CD4-positive, alpha-beta memory T cell (primary cell): Measurements from ENCODE around the gene RBM38. TPM values are rescaled to one million over a fixed set of nuclear protein-coding genes. Genes with fewer than 3 reads are reported as not detected.

Experiments
- CTCF ChIA-PET: fragments of 350-600 bp; sonication (Branson Sonifier 250); formaldehyde crosslinking; loops from one replicate; lab custom pipeline; 2021; ENCODE audit warnings: inconsistent platforms; ENCODE audit not compliant: partially characterized antibody; lab: Charles Lee
- POLR2A ChIA-PET: fragments of 350-600 bp; sonication (Branson Sonifier 250); formaldehyde crosslinking; loops from one replicate; lab custom pipeline; 2021; ENCODE audit not compliant: partially characterized antibody; lab: Charles Lee
- DNase-seq, 5 donors: peaks; one replicate each; pipeline versions ENCODE4 v3.0.0 to v3.0.0-alpha.2; 2020 to 2022; ENCODE audit warnings: mixed read lengths in 1 of 5
- H3K27ac ChIP-seq: one replicate; pipeline ENCODE4 v1.7.0; 2013; ENCODE audit warnings: low read depth, low read length
- H3K27me3 ChIP-seq: 2 replicates; pipeline ENCODE4 v1.7.0; 2013; ENCODE audit warnings: mild to moderate bottlenecking, low read length, moderate library complexity; ENCODE audit not compliant: insufficient read depth
- H3K36me3 ChIP-seq: 2 replicates; pipeline ENCODE4 v1.7.0; 2013; ENCODE audit warnings: mild to moderate bottlenecking, low read length, moderate library complexity; ENCODE audit not compliant: insufficient read depth
- H3K4me1 ChIP-seq: 2 replicates; pipeline ENCODE4 v1.7.0; 2013; ENCODE audit warnings: mild to moderate bottlenecking, low read length, moderate library complexity; ENCODE audit not compliant: insufficient read depth
- H3K4me3 ChIP-seq, 2 donors: one replicate each; pipeline ENCODE4 v1.7.0; 2013; ENCODE audit warnings: low read length in 2 of 2, mild to moderate bottlenecking in 1 of 2
- H3K9me3 ChIP-seq, 2 donors: one replicate each; pipeline ENCODE4 v1.7.0; 2013; ENCODE audit warnings: low read length in 2 of 2, control low read depth in 1 of 2; ENCODE audit not compliant: control insufficient read depth in 1 of 2
- H3K27ac Mint-ChIP-seq, 7 donors: one replicate each; pipeline ENCODE4 v1.8.0; 2020 to 2021; ENCODE audit warnings: mixed read lengths in 7 of 7, mild to moderate bottlenecking in 6 of 7, inconsistent platforms in 3 of 7, moderate library complexity in 3 of 7
- H3K27me3 Mint-ChIP-seq, 2 donors: one replicate each; pipeline ENCODE4 v1.8.0; 2020 to 2021; ENCODE audit warnings: mixed read lengths in 2 of 2
- H3K36me3 Mint-ChIP-seq, 2 donors: one replicate each; pipeline ENCODE4 v1.8.0; 2020 to 2021; ENCODE audit warnings: mixed read lengths in 2 of 2, inconsistent platforms in 1 of 2, mild to moderate bottlenecking in 1 of 2
- H3K4me1 Mint-ChIP-seq, 4 donors: one replicate each; pipeline ENCODE4 v1.8.0; 2020 to 2021; ENCODE audit warnings: mixed read lengths in 4 of 4, mild to moderate bottlenecking in 1 of 4
- H3K4me3 Mint-ChIP-seq, 8 donors: one replicate each; pipeline ENCODE4 v1.8.0; 2020 to 2021; ENCODE audit warnings: mixed read lengths in 8 of 8, mild to moderate bottlenecking in 7 of 8, moderate library complexity in 6 of 8, inconsistent platforms in 3 of 8
- H3K9me3 Mint-ChIP-seq, 8 donors: one replicate each; pipeline ENCODE4 v1.8.0; 2020 to 2021; ENCODE audit warnings: mixed read lengths in 8 of 8, mild to moderate bottlenecking in 5 of 8, inconsistent platforms in 3 of 8, moderate library complexity in 1 of 8
- intact Hi-C: fragments of 100-400 bp; cut with micrococcal nuclease; formaldehyde crosslinking; loops from one replicate; pipeline ENCODE4 v1.15.1; 2023
- polyA plus RNA-seq, 2 donors: library from polyadenylated mRNA; unstranded; fragments of 300-500 nt; fragmentation: Illumina TruSeq; gene quantifications; one replicate each; pipeline ENCODE4 v1.2.3, GENCODE V29; 2021
- total RNA-seq, 2 experiments: library from RNA; stranded (reverse); gene quantifications; one replicate each; pipeline ENCODE4 v1.2.3, GENCODE V29; 2021

RBM38 gene
- total and polyA plus RNA-seq, 4 experiments from 2014 or later: 33.1 to 97.8 (median 77.8) TPM

DNA sequence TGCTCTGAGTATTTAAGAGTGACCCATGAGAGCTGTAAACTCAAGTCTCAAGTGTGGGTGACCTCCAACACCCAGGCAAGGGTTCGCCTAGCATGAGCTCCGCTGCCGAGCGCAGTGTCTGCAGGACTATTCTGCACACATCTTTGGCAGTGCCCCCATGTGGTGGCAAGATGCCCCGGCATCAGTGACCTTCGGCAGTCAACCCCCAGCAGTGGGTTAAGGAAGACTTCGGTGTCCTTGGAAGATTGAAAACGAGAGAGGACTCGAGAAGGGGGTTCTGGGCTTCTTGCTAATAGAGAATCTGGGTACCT is 43.1 kb downstream of the RBM38 start:
- H3K4me1 Mint-ChIP-seq: peaks cover 39 to 70% (median 62%) of the 10 kb centered on the region in 4 donors
- no peaks in the 10 kb centered on the region for H3K9me3 Mint-ChIP-seq
- Histone ChIP-seq H3K36me3 (no peaks in the 10 kb centered on the region), H3K9me3 (no peaks in the 10 kb centered on the region), H3K27ac (no peak overlapping the region), H3K27me3 (no peaks in the 10 kb centered on the region), H3K4me1 (peaks cover 64% of the 10 kb centered on the region), H3K4me3 (no peak overlapping the region)
- peak overlapping the region in 5 of 8 donors; percentile 33 to 89 (median 75) for H3K4me3 Mint-ChIP-seq
- ChIA-PET CTCF (interaction anchor here (1.3 to 8.4 kb wide), 9 partner anchors 8 to 87 kb away, joined by 3 to 92 read pairs (median 8); partner anchors contain the start of gene RBM38), POLR2A (interaction anchor here (1.1 to 7.0 kb wide), 5 partner anchors 25 to 49 kb away, joined by 3 to 117 read pairs (median 3); partner anchors contain the start of gene RBM38)
- no peaks in the 10 kb centered on the region for H3K27me3 Mint-ChIP-seq
- H3K36me3 Mint-ChIP-seq: no peaks in the 10 kb centered on the region
- peak overlapping the region; percentile 22 to 95 (median 65) for H3K27ac Mint-ChIP-seq
- no peak for DNase-seq
- intact Hi-C loops: no loop called here

DNA sequence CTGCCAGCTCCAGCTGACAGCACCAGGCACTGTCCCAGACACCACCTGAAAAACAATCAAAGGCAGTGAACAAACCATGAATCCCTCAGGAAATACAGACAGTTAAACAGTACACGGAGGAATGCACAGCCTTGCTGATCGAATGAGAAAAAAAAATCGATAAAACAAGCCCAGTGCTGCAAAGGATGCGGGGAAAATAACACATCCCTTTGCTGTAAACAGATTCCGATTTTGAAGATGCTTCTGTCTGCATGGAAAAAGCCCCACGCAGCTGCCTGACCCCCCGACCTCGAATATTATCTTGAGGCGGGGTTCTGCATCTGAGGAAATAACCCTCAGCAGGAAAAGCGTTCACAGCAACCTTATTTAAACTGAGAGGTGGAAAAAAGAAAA is 43.9 kb downstream of the RBM38 start:
- peaks cover 32 to 65% (median 58%) of the 10 kb centered on the region in 4 donors for H3K4me1 Mint-ChIP-seq
- H3K27me3 Mint-ChIP-seq: no peaks in the 10 kb centered on the region
- peak overlapping the region; percentile 22 to 79 (median 62) for H3K27ac Mint-ChIP-seq
- H3K9me3 Mint-ChIP-seq: no peaks in the 10 kb centered on the region
- CTCF ChIA-PET: interaction anchor here (0.7 to 8.4 kb wide), 15 partner anchors 9 to 89 kb away, joined by 3 to 92 read pairs (median 6); partner anchors contain the start of gene RBM38
- intact Hi-C loops: loop anchor here (1.0 kb wide), 1 partner anchor 53 kb away; no protein-coding TSS in a partner anchor
- Histone ChIP-seq H3K27ac (no peak overlapping the region), H3K4me3 (no peak overlapping the region), H3K36me3 (no peaks in the 10 kb centered on the region), H3K4me1 (peaks cover 57% of the 10 kb centered on the region), H3K9me3 (no peaks in the 10 kb centered on the region), H3K27me3 (no peaks in the 10 kb centered on the region)
- POLR2A ChIA-PET: interaction anchor here (0.7 to 7.0 kb wide), 6 partner anchors 27 to 52 kb away, joined by 3 to 117 read pairs (median 4); partner anchors contain the start of gene RBM38
- peak overlapping the region in 7 of 8 donors; percentile 36 to 83 (median 61) for H3K4me3 Mint-ChIP-seq
- no peaks in the 10 kb centered on the region for H3K36me3 Mint-ChIP-seq
- no peak for DNase-seq

DNA sequence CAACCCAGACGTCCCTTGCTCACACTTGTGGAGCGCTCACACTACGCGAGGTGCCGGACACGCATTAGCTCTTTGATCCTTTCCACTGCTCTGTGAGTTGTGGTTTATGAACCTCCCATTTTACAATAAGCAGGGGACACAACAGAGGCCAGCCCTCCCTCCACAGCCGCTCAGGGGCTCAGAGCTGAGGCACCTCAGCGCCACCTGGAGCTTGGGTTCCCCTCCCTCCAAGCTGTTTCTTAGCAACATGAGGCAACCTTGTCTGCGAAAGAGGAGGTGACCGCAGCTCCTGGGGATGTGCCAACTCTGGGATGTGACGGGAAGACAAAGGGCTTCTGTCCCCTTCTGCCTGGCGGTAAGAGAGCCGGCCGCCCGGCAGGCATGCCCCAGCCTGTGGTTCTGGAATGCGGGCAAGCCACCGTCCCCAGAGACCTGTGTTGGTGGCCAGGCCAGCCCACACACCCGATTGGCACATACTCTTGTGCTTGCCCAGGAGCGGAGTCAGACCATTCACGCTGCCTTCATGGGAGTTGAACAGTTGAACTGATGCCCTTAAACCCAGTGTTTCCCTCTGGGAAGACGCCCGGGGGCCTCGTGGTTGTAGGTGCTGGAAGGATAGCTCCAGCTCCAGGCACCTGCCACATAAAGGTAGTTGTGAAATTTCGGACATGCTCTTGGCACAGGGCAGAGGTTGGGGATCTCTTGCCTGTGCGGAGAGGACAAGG is 44.5 kb downstream of the RBM38 start:
- Histone ChIP-seq H3K27me3 (no peaks in the 10 kb centered on the region), H3K4me3 (no peak overlapping the region), H3K9me3 (no peaks in the 10 kb centered on the region), H3K36me3 (no peaks in the 10 kb centered on the region), H3K4me1 (peaks cover 59% of the 10 kb centered on the region), H3K27ac (no peak overlapping the region)
- POLR2A ChIA-PET: interaction anchor here (0.7 to 7.0 kb wide), 6 partner anchors 28 to 52 kb away, joined by 3 to 117 read pairs (median 4); partner anchors contain the start of gene RBM38
- intact Hi-C loops: loop anchor here (1.0 kb wide), 1 partner anchor 53 kb away; no protein-coding TSS in a partner anchor
- H3K4me3 Mint-ChIP-seq: peak overlapping the region in 7 of 8 donors; percentile 36 to 83 (median 61)
- peak in 4 of 5 donors; percentile 29 to 39 (median 32) for DNase-seq
- H3K4me1 Mint-ChIP-seq: peaks cover 34 to 68% (median 60%) of the 10 kb centered on the region in 4 donors
- H3K36me3 Mint-ChIP-seq: no peaks in the 10 kb centered on the region
- no peaks in the 10 kb centered on the region for H3K9me3 Mint-ChIP-seq
- no peaks in the 10 kb centered on the region for H3K27me3 Mint-ChIP-seq
- CTCF ChIA-PET: interaction anchor here (0.7 to 8.4 kb wide), 15 partner anchors 9 to 90 kb away, joined by 3 to 92 read pairs (median 6); partner anchors contain the start of gene RBM38
- H3K27ac Mint-ChIP-seq: peak overlapping the region; percentile 35 to 86 (median 76)

DNA sequence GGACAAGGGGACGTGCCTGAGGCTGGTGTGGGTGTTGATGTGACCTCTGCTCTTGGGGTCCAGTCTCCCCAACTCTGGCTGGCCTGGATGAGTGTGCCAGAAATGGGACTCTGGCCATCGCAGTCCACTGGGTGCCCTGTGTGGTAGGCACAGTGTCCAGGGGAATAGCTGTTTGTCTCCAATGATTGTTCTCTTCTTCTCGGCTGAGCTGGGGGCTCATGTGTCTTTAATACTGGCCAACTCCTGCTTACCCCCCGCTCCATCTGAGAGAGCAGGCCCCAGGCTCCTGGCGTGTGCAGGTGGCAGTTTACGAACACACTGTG is 45.0 kb downstream of the RBM38 start:
- Histone ChIP-seq H3K9me3 (no peaks in the 10 kb centered on the region), H3K4me3 (no peak overlapping the region), H3K27ac (no peak overlapping the region), H3K4me1 (peaks cover 54% of the 10 kb centered on the region), H3K36me3 (no peaks in the 10 kb centered on the region), H3K27me3 (no peaks in the 10 kb centered on the region)
- H3K4me1 Mint-ChIP-seq: peaks cover 34 to 63% (median 57%) of the 10 kb centered on the region in 4 donors
- H3K9me3 Mint-ChIP-seq: no peaks in the 10 kb centered on the region
- intact Hi-C loops: no loop called here
- DNase-seq: no peak
- H3K27ac Mint-ChIP-seq: peak overlapping the region in 4 of 7 donors; percentile 40 to 86 (median 64)
- no peaks in the 10 kb centered on the region for H3K27me3 Mint-ChIP-seq
- peak overlapping the region in 2 of 8 donors; percentile 15 to 67 for H3K4me3 Mint-ChIP-seq
- ChIA-PET CTCF (interaction anchor here (1.1 to 8.4 kb wide), 7 partner anchors 10 to 56 kb away, joined by 4 to 92 read pairs (median 16); partner anchors contain the start of gene RBM38), POLR2A (interaction anchor here (1.4 to 7.0 kb wide), 3 partner anchors 28 to 44 kb away, joined by 3 to 117 read pairs (median 107); partner anchors contain the start of gene RBM38)
- no peaks in the 10 kb centered on the region for H3K36me3 Mint-ChIP-seq

DNA sequence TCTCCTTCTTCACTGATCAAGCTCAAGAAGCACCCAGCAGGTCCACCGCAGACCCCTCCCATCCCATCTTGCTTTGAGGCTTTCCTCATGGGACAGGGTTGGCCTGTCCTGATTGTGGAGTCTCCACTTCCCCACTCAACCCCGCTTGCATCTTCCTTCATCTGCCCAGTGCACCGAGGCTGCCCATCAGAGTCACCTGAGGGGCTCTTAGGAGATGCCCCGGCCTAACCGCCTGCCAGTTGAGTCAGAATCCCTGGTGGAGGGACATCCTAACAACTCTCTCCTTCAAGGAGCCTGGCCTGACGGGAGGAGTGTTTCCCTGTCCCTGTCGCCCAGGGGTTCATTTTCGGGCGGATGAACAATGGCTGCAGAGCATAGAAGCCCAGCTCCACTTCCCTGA is 46.1 kb downstream of the RBM38 start:
- ChIA-PET POLR2A (interaction anchor here (7.0 kb wide), 1 partner anchor 45 kb away, joined by 117 read pairs; the partner anchor contains the start of gene RBM38), CTCF (interaction anchor here (5.3 to 8.4 kb wide), 3 partner anchors 39 to 57 kb away, joined by 43 to 92 read pairs (median 44); partner anchors contain the start of gene RBM38)
- Mint-ChIP-seq H3K36me3 (no peaks in the 10 kb centered on the region), H3K4me3 (no peak overlapping the region), H3K4me1 (peaks cover 30 to 52% (median 48%) of the 10 kb centered on the region in 4 donors), H3K27ac (no peak overlapping the region), H3K9me3 (no peaks in the 10 kb centered on the region), H3K27me3 (no peaks in the 10 kb centered on the region)
- Histone ChIP-seq H3K27ac (no peak overlapping the region), H3K4me3 (no peak overlapping the region), H3K27me3 (no peaks in the 10 kb centered on the region), H3K9me3 (no peaks in the 10 kb centered on the region), H3K36me3 (no peaks in the 10 kb centered on the region), H3K4me1 (peaks cover 43% of the 10 kb centered on the region)
- intact Hi-C loops: no loop called here
- no peak for DNase-seq

DNA sequence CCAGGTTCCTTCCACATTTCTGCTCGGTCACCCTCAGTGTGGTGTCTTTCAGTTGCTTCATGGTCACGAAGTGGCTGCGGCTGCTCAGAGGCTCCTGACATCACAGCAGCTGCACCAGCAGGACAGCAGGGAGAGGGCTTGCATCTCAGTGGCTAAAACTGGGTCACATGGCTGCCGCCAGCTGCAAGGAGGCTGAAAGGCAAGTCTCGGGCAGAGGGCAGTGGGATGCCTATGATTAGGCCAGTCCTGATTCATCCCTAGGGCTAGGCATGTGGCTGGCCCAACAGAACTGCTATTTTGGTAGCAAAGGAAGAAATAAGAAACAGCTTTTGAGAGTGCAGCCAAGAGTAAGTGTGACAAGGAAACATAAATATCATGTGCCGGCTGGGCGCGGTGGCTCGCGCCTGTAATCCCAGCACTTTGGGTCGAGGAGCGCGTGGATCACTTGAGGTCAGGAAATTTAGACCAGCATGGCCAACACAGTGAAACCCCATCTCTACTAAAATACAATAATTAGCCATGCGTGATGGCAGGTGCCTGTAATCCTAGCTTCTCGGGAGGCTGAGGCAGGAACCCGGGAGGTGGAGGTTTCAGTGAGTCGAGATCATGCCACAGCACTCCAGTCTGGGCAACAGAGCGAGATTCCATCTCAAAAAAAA is 46.6 kb downstream of the RBM38 start:
- Mint-ChIP-seq H3K9me3 (no peaks in the 10 kb centered on the region), H3K27ac (peak overlapping the region in 2 of 7 donors; percentile 4 to 22), H3K27me3 (no peaks in the 10 kb centered on the region), H3K36me3 (no peaks in the 10 kb centered on the region), H3K4me3 (no peak overlapping the region), H3K4me1 (peaks cover 25 to 47% (median 42%) of the 10 kb centered on the region in 4 donors)
- intact Hi-C loops: no loop called here
- Histone ChIP-seq H3K4me1 (peaks cover 38% of the 10 kb centered on the region), H3K36me3 (no peaks in the 10 kb centered on the region), H3K27me3 (no peaks in the 10 kb centered on the region), H3K9me3 (no peaks in the 10 kb centered on the region), H3K4me3 (no peak overlapping the region), H3K27ac (no peak overlapping the region)
- DNase-seq: no peak
- POLR2A ChIA-PET: interaction anchor here (7.0 kb wide), 1 partner anchor 46 kb away, joined by 117 read pairs; the partner anchor contains the start of gene RBM38
- CTCF ChIA-PET: interaction anchor here (5.9 to 8.4 kb wide), 2 partner anchors 47 to 57 kb away, joined by 43 to 92 read pairs; partner anchors contain the start of gene RBM38
